Forelimb muscle (tissue), 1 donor: ENCODE results near the gene TNFRSF19. TPM values are rescaled to one million over a fixed set of nuclear protein-coding genes. Genes with fewer than 3 reads are reported as not detected.
"Not testable (repeated sequence)": the region's sequence is repeated elsewhere in the genome, so short reads cannot be mapped to it uniquely, and the experiment has no call there.

Source experiments
- DNase-seq: peaks from one replicate; pipeline ENCODE4 v3.0.0-alpha.2; 2013; ENCODE audit warnings: low read depth
- polyA plus RNA-seq: library from polyadenylated mRNA; unstranded; fragments of 120-200 nt; gene quantifications from one replicate; pipeline ENCODE4 v1.2.1, GENCODE V29; 2013; ENCODE audit not compliant: insufficient read length

TNFRSF19 gene
- polyA plus RNA-seq, 1 donor, result 20.6 TPM

GRCh38 chr13:23654111-23655110 is 84.2 kb downstream of the TNFRSF19 start:
- DNase-seq, result no peak

GRCh38 chr13:23655321-23655720 is 85.1 kb downstream of the TNFRSF19 start:
- no peak for DNase-seq

- DNase-seq, result peak; percentile 56
Measured at GRCh38 chr13:23656637-23657371, 86.6 kb downstream of the TNFRSF19 start.

- no peak for DNase-seq
Measured at GRCh38 chr13:23658929-23659541, 88.8 kb downstream of the TNFRSF19 start.

GRCh38 chr13:23660249-23660648 is 90.0 kb downstream of the TNFRSF19 start:
- no peak for DNase-seq

- DNase-seq, result no peak
Measured at GRCh38 chr13:23666582-23666981, 96.4 kb downstream of the TNFRSF19 start.

GRCh38 chr13:23667750-23668149 is 97.5 kb downstream of the TNFRSF19 start:
- no peak for DNase-seq

- DNase-seq, result no peak
Measured at GRCh38 chr13:23668562-23668961, 98.3 kb downstream of the TNFRSF19 start.

- DNase-seq, result no peak
Measured at GRCh38 chr13:23670793-23671192, 100.6 kb downstream of the TNFRSF19 start.

GRCh38 chr13:23671377-23671776 is 101.2 kb downstream of the TNFRSF19 start:
- DNase-seq, result no peak

GRCh38 chr13:23671897-23672296 is 101.7 kb downstream of the TNFRSF19 start:
- no peak for DNase-seq

- no peak for DNase-seq
Measured at GRCh38 chr13:23672616-23673015, 102.4 kb downstream of the TNFRSF19 start.

- DNase-seq, result no peak
Measured at GRCh38 chr13:23673354-23673753, 103.1 kb downstream of the TNFRSF19 start.

GRCh38 chr13:23673867-23674605 is 103.8 kb downstream of the TNFRSF19 start:
- DNase-seq, result no peak

GRCh38 chr13:23674795-23675640 is 104.8 kb downstream of the TNFRSF19 start:
- no peak for DNase-seq

GRCh38 chr13:23677679-23678288 is 107.6 kb downstream of the TNFRSF19 start:
- DNase-seq, result not testable (repeated sequence)

GRCh38 chr13:23678795-23679194 is 108.6 kb downstream of the TNFRSF19 start:
- DNase-seq, result no peak

- DNase-seq, result no peak
Measured at GRCh38 chr13:23679220-23679619, 109.0 kb downstream of the TNFRSF19 start.

GRCh38 chr13:23680845-23681669 is 110.8 kb downstream of the TNFRSF19 start:
- DNase-seq, result no peak
